HG02981 (cell line): ENCODE results near the gene DNAJC2.
"Not testable (repeated sequence)": the region's sequence is repeated elsewhere in the genome, so short reads cannot be mapped to it uniquely, and the experiment has no call there.

Source experiments
- ATAC-seq: cut with Tn5 transposase; IDR thresholded peaks from one replicate; pipeline ENCODE4 v1.9.1; 2021; ENCODE audit warnings: mild to moderate bottlenecking, moderate library complexity; ENCODE audit not compliant: unreplicated experiment

The DNAJC2 gene

GRCh38 chr7:103343758-103344452, 662 bp downstream of the DNAJC2 start:
- peak; percentile 8 for ATAC-seq

- ATAC-seq: no peak
Observed at GRCh38 chr7:103343332-103343731, 1.2 kb downstream of the DNAJC2 start.

- ATAC-seq: no peak
Observed at GRCh38 chr7:103341466-103341865, 3.1 kb downstream of the DNAJC2 start.

GRCh38 chr7:103338864-103339263, 5.7 kb downstream of the DNAJC2 start:
- no peak for ATAC-seq

GRCh38 chr7:103336761-103337160, 7.8 kb downstream of the DNAJC2 start:
- no peak for ATAC-seq

GRCh38 chr7:103325744-103326143, 18.8 kb downstream of the DNAJC2 start:
- no peak for ATAC-seq

- ATAC-seq: no peak
Observed at GRCh38 chr7:103317009-103317408, 27.6 kb downstream of the DNAJC2 start.

- no peak for ATAC-seq
Observed at GRCh38 chr7:103316380-103316941, 28.1 kb downstream of the DNAJC2 start.

- no peak for ATAC-seq
Observed at GRCh38 chr7:103314852-103315251, 29.7 kb downstream of the DNAJC2 start.

GRCh38 chr7:103307503-103308231, 36.9 kb downstream of the DNAJC2 start:
- no peak for ATAC-seq

GRCh38 chr7:103301441-103301840, 43.1 kb downstream of the DNAJC2 start:
- no peak for ATAC-seq

- no peak for ATAC-seq
Observed at GRCh38 chr7:103299660-103300059, 44.9 kb downstream of the DNAJC2 start.

- no peak for ATAC-seq
Observed at GRCh38 chr7:103297837-103298179, 46.8 kb downstream of the DNAJC2 start.

GRCh38 chr7:103296901-103297836, 47.4 kb downstream of the DNAJC2 start, which contains the start of gene PMPCB:
TSS of gene PMPCB (plus strand) at chr7:103297435. CDS start at chr7:103297460, 25 bp downstream.
- peak; percentile 95 for ATAC-seq

GRCh38 chr7:103293526-103293925, 51.0 kb downstream of the DNAJC2 start:
- ATAC-seq: no peak

GRCh38 chr7:103292122-103292521, 52.4 kb downstream of the DNAJC2 start:
- ATAC-seq: no peak

- ATAC-seq: not testable (repeated sequence)
Observed at GRCh38 chr7:103282802-103283427, 61.7 kb downstream of the DNAJC2 start.

GRCh38 chr7:103280803-103281155, 63.8 kb downstream of the DNAJC2 start:
- peak; percentile 10 for ATAC-seq

- peak; percentile 91 for ATAC-seq
Observed at GRCh38 chr7:103279963-103280802, 64.4 kb downstream of the DNAJC2 start.

- peak; percentile 34 for ATAC-seq
Observed at GRCh38 chr7:103279636-103279962, 65.0 kb downstream of the DNAJC2 start.
